GM19193 (cell line): ENCODE results near the gene DEPDC4.

Experiments
- POLR2A ChIP-seq: IDR thresholded peaks from 4 replicates; pipeline ENCODE4 v1.6.1; 2011; ENCODE audit not compliant: insufficient read depth, insufficient read length; ENCODE audit errors: extremely low read depth

DEPDC4 gene

GRCh38 chr12:100266585-100266834, 369 bp downstream of the DEPDC4 start:
- TF ChIP-seq POLR2A, result no peak

DNA sequence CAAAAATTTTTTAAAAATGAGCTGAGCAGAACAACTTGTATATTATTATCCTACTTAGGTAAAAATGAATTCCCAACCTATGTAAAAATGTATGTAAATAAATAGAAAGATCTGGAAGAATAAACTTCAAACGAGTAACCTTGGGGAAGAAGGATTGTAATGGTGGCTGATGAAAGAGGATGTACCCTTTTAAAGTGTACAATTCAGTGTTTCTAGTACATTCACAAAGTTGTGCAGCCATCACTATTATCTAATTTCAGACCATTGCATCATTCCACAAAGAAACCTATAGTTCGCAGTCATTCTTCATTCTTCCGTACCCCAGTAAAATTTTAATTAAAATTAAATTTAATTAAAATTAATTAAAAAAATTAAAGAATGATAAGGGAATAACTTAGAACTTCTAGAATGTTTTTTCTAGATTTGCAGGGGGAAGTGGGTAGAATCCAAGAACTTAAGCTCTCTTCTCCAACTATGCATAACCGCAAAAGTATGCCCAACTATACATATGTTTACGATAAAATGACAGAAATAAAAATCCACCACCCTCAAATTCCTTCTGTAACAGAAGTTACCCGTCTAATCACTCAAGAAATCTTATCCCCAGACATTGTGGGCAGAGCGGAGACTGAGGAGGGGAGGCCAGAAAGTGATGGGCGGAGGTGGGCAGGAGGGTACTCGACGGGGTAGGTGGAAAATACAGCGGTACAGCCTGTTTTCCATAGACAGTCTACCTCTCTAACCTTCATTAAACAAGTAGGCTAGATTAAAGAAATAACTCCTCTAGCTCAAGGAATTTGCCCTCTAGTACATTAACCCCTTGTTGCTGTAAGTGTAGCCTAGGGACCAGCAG, 921 bp downstream of the DEPDC4 start:
- no peak for TF ChIP-seq POLR2A

- no peak for TF ChIP-seq POLR2A
These were observed 3.7 kb downstream of the DEPDC4 start for GRCh38 chr12:100263131-100263530.

GRCh38 chr12:100258127-100258526, 8.8 kb downstream of the DEPDC4 start:
- no peak for TF ChIP-seq POLR2A

DNA sequence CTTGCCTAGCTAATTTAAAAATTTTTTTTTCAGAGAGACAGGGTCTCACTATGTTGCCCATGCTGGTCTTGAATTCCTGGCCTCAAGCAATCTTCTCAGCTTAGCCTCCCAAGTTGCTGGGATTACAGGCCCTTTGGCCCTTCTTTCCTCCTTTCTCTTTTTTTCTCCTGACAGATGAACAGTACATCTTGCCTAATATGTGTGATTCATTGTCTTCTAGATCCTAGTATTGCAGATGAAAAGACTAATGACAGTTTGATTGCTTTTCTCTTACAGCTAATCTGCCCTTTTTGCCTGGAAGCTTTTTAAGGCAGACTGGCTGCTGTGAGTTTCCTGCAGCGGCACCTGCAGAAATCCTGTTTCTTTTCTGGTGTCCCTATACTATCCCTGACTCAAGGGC, 12.0 kb downstream of the DEPDC4 start:
- TF ChIP-seq POLR2A, result no peak

- TF ChIP-seq POLR2A, result no peak
These were observed 13.4 kb downstream of the DEPDC4 start for GRCh38 chr12:100253437-100253836.

GRCh38 chr12:100251917-100252316, 15.0 kb downstream of the DEPDC4 start:
- no peak for TF ChIP-seq POLR2A

DNA sequence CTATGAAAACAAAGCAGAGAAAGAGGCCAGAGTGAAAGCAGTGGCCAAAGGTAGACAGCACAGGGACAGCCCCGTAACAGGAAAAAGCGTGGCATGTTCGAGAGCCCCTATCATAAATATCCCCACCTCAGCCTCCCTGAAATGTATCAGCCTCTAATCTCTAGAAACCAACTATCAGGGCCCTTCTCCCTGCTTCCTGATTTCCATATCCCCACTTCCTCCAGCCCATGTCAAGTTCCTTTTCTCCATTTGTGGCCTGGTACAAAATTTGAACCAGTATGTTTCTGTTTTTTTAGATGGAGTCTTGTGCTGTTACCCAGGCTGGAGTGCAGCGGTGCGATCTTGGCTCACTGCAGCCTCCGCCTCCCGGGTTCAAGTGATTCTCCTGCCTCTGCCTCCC, 16.9 kb downstream of the DEPDC4 start:
- no peak for TF ChIP-seq POLR2A

- no peak for TF ChIP-seq POLR2A
These were observed 18.0 kb downstream of the DEPDC4 start for GRCh38 chr12:100248886-100249285.

- TF ChIP-seq POLR2A, result no peak
These were observed 19.1 kb downstream of the DEPDC4 start for GRCh38 chr12:100247765-100248164.

DNA sequence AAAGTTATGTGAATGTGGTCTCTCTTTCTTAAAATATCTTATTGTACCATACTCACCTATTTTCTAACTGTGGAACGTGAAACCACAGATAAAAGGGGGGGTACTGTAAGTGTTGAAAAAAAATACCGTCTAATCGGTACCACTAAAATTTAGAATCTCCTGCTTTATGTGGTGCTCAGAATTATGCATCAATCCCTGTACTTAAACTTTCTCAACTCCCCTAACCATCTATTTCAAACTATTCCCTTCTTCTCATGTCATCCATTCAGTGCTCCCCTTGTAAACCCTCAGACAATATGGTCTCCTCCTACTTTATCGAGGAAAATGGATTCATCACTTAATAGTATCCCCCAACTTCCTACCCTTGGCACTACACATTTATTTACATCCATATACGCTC, 23.7 kb downstream of the DEPDC4 start:
- TF ChIP-seq POLR2A, result no peak

DNA sequence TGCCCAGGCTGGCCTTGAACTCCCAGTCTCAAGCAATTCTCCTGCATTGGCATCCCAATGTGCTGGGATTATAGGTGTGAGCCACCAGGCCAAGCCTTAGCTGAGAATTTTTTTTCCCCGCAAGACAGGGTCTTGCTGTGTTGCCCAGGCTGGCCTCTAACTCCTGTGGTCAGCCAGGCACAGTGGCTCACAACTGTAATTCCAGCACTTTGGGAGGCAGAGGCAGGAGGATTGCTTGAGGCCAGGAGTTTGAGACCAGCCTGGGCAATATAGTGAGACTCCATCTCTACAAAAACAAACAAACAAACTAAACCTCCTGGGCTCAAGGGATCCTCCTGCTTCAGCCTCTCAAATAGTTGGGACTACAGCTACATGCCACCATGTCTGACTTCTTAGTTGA, 27.3 kb downstream of the DEPDC4 start:
- TF ChIP-seq POLR2A, result no peak

DNA sequence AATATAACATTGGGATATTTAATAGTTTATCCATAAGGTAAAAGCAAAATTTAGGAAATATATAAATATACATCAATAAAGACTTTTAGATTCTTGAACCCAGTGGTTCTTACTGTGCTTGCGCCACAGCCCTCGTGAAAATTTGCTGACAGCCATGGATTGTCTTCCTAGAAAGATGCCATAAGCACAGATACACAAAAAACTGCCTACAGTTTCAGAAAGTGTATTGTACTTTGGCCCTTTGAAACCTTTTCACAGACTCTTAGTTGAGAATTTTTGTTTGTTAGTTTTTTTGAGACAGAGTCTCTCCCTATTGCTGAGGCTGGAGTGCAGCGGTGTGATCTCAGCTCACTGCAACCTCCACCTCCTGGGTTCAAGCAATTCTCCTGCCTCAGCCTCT, 28.1 kb downstream of the DEPDC4 start:
- no peak for TF ChIP-seq POLR2A

DNA sequence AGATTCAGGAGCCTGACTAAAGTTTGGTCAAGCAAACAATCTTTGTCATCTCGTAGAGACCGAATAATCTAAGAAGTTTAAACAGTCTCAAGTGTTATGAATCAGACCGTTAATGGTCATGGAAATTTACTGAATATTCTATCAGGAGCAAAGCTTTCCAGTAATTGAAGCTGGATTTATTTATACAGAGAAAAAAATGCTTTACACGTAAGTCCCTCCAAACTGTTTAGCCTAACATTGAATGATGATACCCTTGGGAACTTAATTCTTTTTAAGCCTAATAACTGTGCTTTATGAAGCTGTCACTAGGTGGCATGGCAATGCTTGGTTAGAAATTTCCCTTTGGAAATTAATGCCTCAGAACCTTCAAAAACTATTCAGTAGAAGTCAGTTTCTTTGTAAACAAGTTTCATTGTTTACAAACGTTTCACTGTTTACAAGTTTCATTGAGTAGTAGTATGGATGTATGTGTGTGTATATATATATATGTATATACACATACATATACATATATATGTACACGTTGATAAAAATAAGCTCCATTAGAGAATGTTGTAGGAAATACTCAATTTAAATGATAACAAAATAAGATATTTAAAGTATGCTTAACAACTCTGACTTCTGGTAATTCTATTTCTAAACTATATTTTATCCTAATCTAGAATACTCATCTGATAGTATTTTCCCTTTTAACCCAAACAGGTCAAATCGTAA, 32.1 kb downstream of the DEPDC4 start:
- no peak for TF ChIP-seq POLR2A

DNA sequence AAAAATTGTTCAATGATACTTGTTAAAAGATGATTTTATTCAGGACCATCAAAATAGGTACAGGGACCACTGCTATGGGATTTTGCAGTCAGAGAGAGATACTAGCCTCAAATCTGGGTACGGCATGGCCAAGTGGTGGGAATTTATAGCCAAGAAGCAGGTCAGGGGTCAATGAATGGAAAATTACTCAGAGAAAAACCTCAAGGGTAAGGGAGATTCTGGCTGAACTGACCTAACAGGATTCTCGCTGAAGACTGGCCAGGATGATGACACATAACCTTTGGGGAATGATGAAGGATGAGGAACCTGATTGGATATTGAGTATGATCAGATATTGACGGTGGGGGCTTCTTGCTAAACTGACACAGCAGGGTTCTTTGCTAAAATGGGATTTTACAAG, 32.7 kb downstream of the DEPDC4 start:
- TF ChIP-seq POLR2A, result no peak

DNA sequence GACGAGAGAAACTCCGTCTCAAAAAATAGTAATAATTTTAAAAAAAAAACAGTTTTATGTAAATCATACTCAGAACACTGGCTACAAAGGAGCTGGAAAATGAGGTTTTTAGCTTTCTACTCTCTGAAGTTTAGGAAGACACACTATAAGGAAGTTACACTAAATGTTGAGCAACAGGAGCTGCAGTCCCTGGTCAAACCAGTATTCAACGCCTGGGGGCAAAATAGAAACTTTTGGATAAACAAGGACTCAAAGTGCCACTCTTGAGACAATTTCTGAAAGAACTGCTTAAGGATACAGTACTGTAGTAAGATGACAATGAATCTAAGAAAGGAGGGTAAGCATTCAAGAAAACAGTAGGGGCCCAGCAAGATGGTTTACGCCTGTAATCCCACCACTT, 37.0 kb downstream of the DEPDC4 start:
- no peak for TF ChIP-seq POLR2A
